Measurements from ENCODE around the gene SIRPD.

SIRPD gene

GRCh38 chr20:1588533-1589460 lies 31.3 kb upstream of the SIRPD start:
- Histone ChIP-seq H3K9me2 (replicated peaks; ENCODE audit: control insufficient read depth, low read length) (no peaks in the 10 kb centered on the region), H3K4me3 (ENCODE audit: low read length) (no peak overlapping the region), H3K4me2 (ENCODE audit: low read length) (no peak overlapping the region), H3K27me3 (ENCODE audit: control insufficient read depth, low read length) (no peaks in the 10 kb centered on the region), H3F3A (ENCODE audit: control insufficient read depth, insufficient read depth) (no peaks in the 10 kb centered on the region), H3K36me3 (ENCODE audit: control insufficient read depth, low read length) (no peaks in the 10 kb centered on the region), H3K27ac (ENCODE audit: low read depth, low read length) (no peak overlapping the region), H3K4me1 (ENCODE audit: control insufficient read depth, low read length) (no peaks in the 10 kb centered on the region), H3K9me3 (ENCODE audit: control insufficient read depth, insufficient read depth, low read length) (no peaks in the 10 kb centered on the region), H3K79me2 (ENCODE audit: control insufficient read depth, low read length) (no peaks in the 10 kb centered on the region), H4K20me1 (ENCODE audit: control insufficient read depth, insufficient read depth, low read depth, low read length) (no peaks in the 10 kb centered on the region)
- no peak for TF ChIP-seq CTCF (IDR thresholded peaks at IDR 0.05; ENCODE audit: low read depth, low read length, poor library complexity, severe bottlenecking)
- no peak for TF ChIP-seq EZH2phosphoT487 (IDR thresholded peaks at IDR 0.05; ENCODE audit: borderline replicate concordance, low read length)

GRCh38 chr20:1587781-1588532 lies 30.5 kb upstream of the SIRPD start:
- no peaks in the 10 kb centered on the region for H4K20me1 ChIP-seq (ENCODE audit: control insufficient read depth, insufficient read depth, low read depth, low read length)
- H3K4me1 ChIP-seq (ENCODE audit: control insufficient read depth, low read length): no peaks in the 10 kb centered on the region
- H3F3A ChIP-seq (ENCODE audit: control insufficient read depth, insufficient read depth): no peaks in the 10 kb centered on the region
- no peaks in the 10 kb centered on the region for H3K36me3 ChIP-seq (ENCODE audit: control insufficient read depth, low read length)
- no peaks in the 10 kb centered on the region for H3K9me3 ChIP-seq (ENCODE audit: control insufficient read depth, insufficient read depth, low read length)
- H3K4me3 ChIP-seq (ENCODE audit: low read length): no peak overlapping the region
- H3K79me2 ChIP-seq (ENCODE audit: control insufficient read depth, low read length): no peaks in the 10 kb centered on the region
- H3K4me2 ChIP-seq (ENCODE audit: low read length): no peak overlapping the region
- no peaks in the 10 kb centered on the region for H3K9me2 ChIP-seq (replicated peaks; ENCODE audit: control insufficient read depth, low read length)
- no peak for TF ChIP-seq EZH2phosphoT487 (IDR thresholded peaks at IDR 0.05; ENCODE audit: borderline replicate concordance, low read length)
- TF ChIP-seq CTCF (IDR thresholded peaks at IDR 0.05; ENCODE audit: low read depth, low read length, poor library complexity, severe bottlenecking): no peak
- no peak overlapping the region for H3K27ac ChIP-seq (ENCODE audit: low read depth, low read length)
- H3K27me3 ChIP-seq (ENCODE audit: control insufficient read depth, low read length): no peaks in the 10 kb centered on the region

GRCh38 chr20:1579488-1579887 lies 22.0 kb upstream of the SIRPD start:
- H3K27ac ChIP-seq (ENCODE audit: low read depth, low read length): no peak overlapping the region
- no peaks in the 10 kb centered on the region for H3K9me2 ChIP-seq (replicated peaks; ENCODE audit: control insufficient read depth, low read length)
- H3K36me3 ChIP-seq (ENCODE audit: control insufficient read depth, low read length): no peaks in the 10 kb centered on the region
- H3K79me2 ChIP-seq (ENCODE audit: control insufficient read depth, low read length): no peaks in the 10 kb centered on the region
- no peaks in the 10 kb centered on the region for H3F3A ChIP-seq (ENCODE audit: control insufficient read depth, insufficient read depth)
- TF ChIP-seq EZH2phosphoT487 (IDR thresholded peaks at IDR 0.05; ENCODE audit: borderline replicate concordance, low read length) (no peak), CTCF (IDR thresholded peaks at IDR 0.05; ENCODE audit: low read depth, low read length, poor library complexity, severe bottlenecking) (no peak)
- no peaks in the 10 kb centered on the region for H4K20me1 ChIP-seq (ENCODE audit: control insufficient read depth, insufficient read depth, low read depth, low read length)
- H3K4me3 ChIP-seq (ENCODE audit: low read length): no peak overlapping the region
- H3K9me3 ChIP-seq (ENCODE audit: control insufficient read depth, insufficient read depth, low read length): no peaks in the 10 kb centered on the region
- H3K27me3 ChIP-seq (ENCODE audit: control insufficient read depth, low read length): no peaks in the 10 kb centered on the region
- H3K4me1 ChIP-seq (ENCODE audit: control insufficient read depth, low read length): no peaks in the 10 kb centered on the region
- no peak overlapping the region for H3K4me2 ChIP-seq (ENCODE audit: low read length)
